IMR-90 (cell line): ENCODE results near the gene MTCL1. TPM values are rescaled to one million over a fixed set of nuclear protein-coding genes. Genes with fewer than 3 reads are reported as not detected.

Experiments
- ATAC-seq: fragments of 200-7000 bp; cut with Tn5 transposase; 2 replicates; pipeline ENCODE4 v1.9.1; 2020; ENCODE audit warnings: low read depth, mild to moderate bottlenecking, moderate library complexity
- BruUV-seq: library from RNA; stranded (reverse); fragments of 400-500 nt; replicated peaks from 2 replicates; lab custom pipeline; 2021; lab: Mats Ljungman, UMichigan
- CTCF ChIA-PET: fragments of 300-600 bp; formaldehyde crosslinking; extraction: SDS; loops from one replicate; lab custom pipeline; 2021; ENCODE audit warnings: antibody characterized with exemption; lab: Yijun Ruan, JAX
- POLR2A ChIA-PET: fragments of 300-600 bp; sonication (Branson Sonifier 250); formaldehyde crosslinking; loops from one replicate; lab custom pipeline; 2022; ENCODE audit warnings: antibody characterized with exemption; ENCODE audit not compliant: unreplicated experiment; lab: Charles Lee
- DNase-seq: peaks from one replicate; pipeline ENCODE4 v3.0.0; 2013
- H2AFZ ChIP-seq: replicated peaks from 2 replicates; pipeline ENCODE3; 2013; ENCODE audit warnings: low read length, mild to moderate bottlenecking; ENCODE audit not compliant: poor library complexity
- H2AK5ac ChIP-seq: 2 replicates; pipeline ENCODE4 v1.6.1; 2013; ENCODE audit warnings: low read depth, low read length, inconsistent platforms
- H2AK9ac ChIP-seq: replicated peaks from 2 replicates; pipeline ENCODE3; 2013; ENCODE audit warnings: mild to moderate bottlenecking, low read depth, low read length, moderate library complexity; ENCODE audit not compliant: poor library complexity
- H2BK120ac ChIP-seq: 2 replicates; pipeline ENCODE4 v1.6.1; 2013; ENCODE audit warnings: low read depth, low read length, inconsistent platforms
- H2BK15ac ChIP-seq: 3 replicates; pipeline ENCODE4 v1.6.1; 2013; ENCODE audit warnings: low read depth, low read length, inconsistent platforms
- H2BK20ac ChIP-seq: 2 replicates; pipeline ENCODE4 v1.6.1; 2013; ENCODE audit warnings: low read depth, mild to moderate bottlenecking, inconsistent platforms, low read length, moderate library complexity
- H2BK5ac ChIP-seq: 2 replicates; pipeline ENCODE4 v1.6.1; 2013; ENCODE audit warnings: mild to moderate bottlenecking, low read depth, low read length, inconsistent platforms; ENCODE audit not compliant: poor library complexity, severe bottlenecking
- H3K14ac ChIP-seq: replicated peaks from 2 replicates; pipeline ENCODE4 v1.6.1; 2013; ENCODE audit warnings: low read depth, low read length, inconsistent platforms
- H3K18ac ChIP-seq: 2 replicates; pipeline ENCODE4 v1.6.1; 2013; ENCODE audit warnings: low read depth, low read length, control low read depth
- H3K23ac ChIP-seq: 2 replicates; pipeline ENCODE4 v1.6.1; 2013; ENCODE audit warnings: low read depth, low read length, inconsistent platforms
- H3K27ac ChIP-seq: 2 replicates; pipeline ENCODE4 v1.5.1; 2013; ENCODE audit warnings: mild to moderate bottlenecking, control low read depth, low read length; ENCODE audit not compliant: insufficient read depth
- H3K27me3 ChIP-seq: 2 replicates; pipeline ENCODE4 v1.6.1; 2013; ENCODE audit warnings: low read length; ENCODE audit not compliant: control insufficient read depth, insufficient read depth
- H3K36me3 ChIP-seq: 2 replicates; pipeline ENCODE4 v1.6.1; 2013; ENCODE audit warnings: low read length, mixed read lengths; ENCODE audit not compliant: control insufficient read depth, insufficient read depth
- H3K4ac ChIP-seq: 2 replicates; pipeline ENCODE4 v1.6.1; 2013; ENCODE audit warnings: low read depth, low read length, inconsistent platforms
- H3K4me1 ChIP-seq: 2 replicates; pipeline ENCODE4 v1.6.1; 2013; ENCODE audit warnings: low read length, mixed read lengths; ENCODE audit not compliant: control insufficient read depth, insufficient read depth
- H3K4me2 ChIP-seq: 2 replicates; pipeline ENCODE4 v1.6.1; 2013; ENCODE audit warnings: low read depth, mild to moderate bottlenecking, control low read depth, low read length, moderate library complexity
- H3K4me3 ChIP-seq: 2 replicates; pipeline ENCODE4 v1.5.1; 2013; ENCODE audit warnings: low read depth, mild to moderate bottlenecking, control low read depth, low read length, moderate library complexity; ENCODE audit not compliant: insufficient read depth
- H3K56ac ChIP-seq: 2 replicates; pipeline ENCODE4 v1.6.1; 2013; ENCODE audit warnings: low read length, inconsistent platforms; ENCODE audit not compliant: insufficient read depth; ENCODE audit errors: extremely low read depth
- H3K79me1 ChIP-seq, 2 experiments: 2 replicates each; pipeline ENCODE4 v1.6.1; 2013; ENCODE audit warnings: low read length in 2 of 2, inconsistent platforms in 1 of 2, low read depth in 1 of 2
- H3K9ac ChIP-seq: 2 replicates; pipeline ENCODE4 v1.6.1; 2013; ENCODE audit warnings: low read depth, low read length, control low read depth
- H3K9me1 ChIP-seq: 2 replicates; pipeline ENCODE4 v1.6.1; 2013; ENCODE audit warnings: low read length, inconsistent platforms; ENCODE audit not compliant: insufficient read depth
- H3K9me3 ChIP-seq: 2 replicates; pipeline ENCODE4 v1.6.1; 2013; ENCODE audit warnings: low read length; ENCODE audit not compliant: control insufficient read depth, insufficient read depth
- H4K20me1 ChIP-seq: 2 replicates; pipeline ENCODE4 v1.6.1; 2013; ENCODE audit warnings: low read length, inconsistent platforms; ENCODE audit not compliant: insufficient read depth
- H4K5ac ChIP-seq: 2 replicates; pipeline ENCODE4 v1.6.1; 2013; ENCODE audit warnings: mild to moderate bottlenecking, low read depth, low read length, control low read depth
- H4K8ac ChIP-seq, 2 experiments: 2 replicates each; pipeline ENCODE4 v1.6.1; 2013; ENCODE audit warnings: low read depth in 2 of 2, low read length in 2 of 2, control low read depth in 1 of 2, inconsistent platforms in 1 of 2
- H4K91ac ChIP-seq: 2 replicates; pipeline ENCODE4 v1.6.1; 2013; ENCODE audit warnings: low read depth, low read length, inconsistent platforms; ENCODE audit not compliant: insufficient read depth
- BHLHE40 ChIP-seq: fragments of 150-350 bp; IDR thresholded peaks from 2 replicates; pipeline ENCODE4 v1.6.1; 2016; ENCODE audit warnings: mild to moderate bottlenecking, low read depth, low read length
- CEBPB ChIP-seq: IDR thresholded peaks from 2 replicates; pipeline ENCODE4 v1.6.1; 2012; ENCODE audit warnings: low read depth, low read length, improper control_type of control experiment
- CHD1 ChIP-seq: IDR thresholded peaks from 2 replicates; pipeline ENCODE4 v1.6.1; 2012; ENCODE audit warnings: low read depth, low read length, improper control_type of control experiment
- CTCF ChIP-seq: conservative IDR thresholded peaks from 2 replicates; pipeline ENCODE4 v1.5.1; 2012; ENCODE audit warnings: mild to moderate bottlenecking, low read depth, low read length, improper control_type of control experiment
- ELK1 ChIP-seq: fragments of 150-350 bp; IDR thresholded peaks from 2 replicates; pipeline ENCODE4 v1.6.1; 2016; ENCODE audit warnings: low read depth, mild to moderate bottlenecking, low read length, moderate library complexity, borderline replicate concordance
- FOS ChIP-seq: fragments of 150-350 bp; IDR thresholded peaks from 2 replicates; pipeline ENCODE4 v1.6.1; 2016; ENCODE audit warnings: low read depth, low read length
- MAFK ChIP-seq: IDR thresholded peaks from 2 replicates; pipeline ENCODE4 v1.6.1; 2012; ENCODE audit warnings: low read depth, low read length, improper control_type of control experiment
- MAZ ChIP-seq: IDR thresholded peaks from 2 replicates; pipeline ENCODE4 v1.6.1; 2012; ENCODE audit warnings: low read depth, mild to moderate bottlenecking, low read length, improper control_type of control experiment, moderate library complexity, borderline replicate concordance
- MXI1 ChIP-seq: IDR thresholded peaks from 2 replicates; pipeline ENCODE4 v1.6.1; 2012; ENCODE audit warnings: low read depth, mild to moderate bottlenecking, low read length, moderate library complexity, borderline replicate concordance
- NFE2L2 ChIP-seq: fragments of 150-350 bp; IDR thresholded peaks from 2 replicates; pipeline ENCODE4 v1.6.1; 2016; ENCODE audit warnings: low read depth, mild to moderate bottlenecking, low read length
- POLR2A ChIP-seq: IDR thresholded peaks from 2 replicates; pipeline ENCODE4 v1.6.1; 2012; ENCODE audit warnings: mild to moderate bottlenecking, low read depth, low read length
- RAD21 ChIP-seq: IDR thresholded peaks from 2 replicates; pipeline ENCODE4 v1.6.1; 2012; ENCODE audit warnings: low read length, improper control_type of control experiment
- RCOR1 ChIP-seq: IDR thresholded peaks from 2 replicates; pipeline ENCODE4 v1.6.1; 2012; ENCODE audit warnings: mild to moderate bottlenecking, low read length, improper control_type of control experiment; ENCODE audit not compliant: insufficient replicate concordance
- RFX5 ChIP-seq: IDR thresholded peaks from 2 replicates; pipeline ENCODE4 v1.8.0; 2012; ENCODE audit warnings: low read depth, mild to moderate bottlenecking, low read length, moderate library complexity
- SMC3 ChIP-seq: fragments of 150-350 bp; IDR thresholded peaks from 2 replicates; pipeline ENCODE4 v1.6.1; 2016; ENCODE audit warnings: low read depth, mild to moderate bottlenecking, antibody characterized with exemption, low read length, moderate library complexity
- USF2 ChIP-seq: fragments of 150-350 bp; IDR thresholded peaks from 2 replicates; pipeline ENCODE4 v1.6.1; 2017; ENCODE audit warnings: mild to moderate bottlenecking, antibody characterized with exemption, low read length, low read depth
- WGBS, 2 experiments: methylation state at CpG; one replicate each; pipeline versions ENCODE4 v1.1.5 to v1.1.7; 2013; ENCODE audit warnings: missing lambda C conversion rate in 2 of 2; ENCODE audit not compliant: insufficient read length in 1 of 2; ENCODE audit errors: extremely low coverage in 2 of 2; 5-methylcytosine and 5-hydroxymethylcytosine counted together
- dilution Hi-C: fragments of 300-500 bp; cut with HindIII; formaldehyde crosslinking; loops from one replicate; pipeline ENCODE4 v1.14.3; 2018; ENCODE audit warnings: low sequenced_read_pairs; ENCODE audit not compliant: unreplicated experiment
- in situ Hi-C: fragments of 300-500 bp; cut with MboI; formaldehyde crosslinking; loops from 3 replicates; pipeline ENCODE4 v1.14.3; 2019; ENCODE audit warnings: low sequenced_read_pairs, inconsistent platforms, mixed read lengths
- intact Hi-C: fragments of 100-400 bp; cut with micrococcal nuclease; formaldehyde crosslinking; loops from 2 replicates; pipeline ENCODE4 v1.10.0; 2022
- polyA plus RNA-seq, 3 experiments: library from polyadenylated mRNA; depleted of rRNA; stranded (reverse); fragments of >200 nt; gene quantifications; 2 replicates each; pipeline ENCODE4 v1.2.3, GENCODE V29; 2012; ENCODE audit warnings: low replicate concordance in 1 of 3
- total RNA-seq: library from RNA; depleted of rRNA; stranded (reverse); fragments of >200 nt; gene quantifications from 2 replicates; pipeline ENCODE4 v1.2.3, GENCODE V29; 2012

Gene MTCL1
- total and polyA plus RNA-seq, 2 of the 4 experiments (the other 2 are of a cell fraction) = 29.0 to 45.3 TPM

GRCh38 chr18:8699948-8700347, 5.4 kb upstream of the MTCL1 start:
- in situ Hi-C loops (loop anchor here (5.0 kb wide), 1 partner anchor 282 kb away; no protein-coding TSS in a partner anchor), dilution Hi-C loops (loop anchor here (25.0 kb wide), 1 partner anchor 287 kb away; no protein-coding TSS in a partner anchor), intact Hi-C loops (no loop called here)
- H3K36me3 ChIP-seq = no peaks in the 10 kb centered on the region
- ChIA-PET CTCF (no interaction called here), POLR2A (no interaction called here)
- peak overlapping the region; percentile 84 for H2BK15ac ChIP-seq
- TF ChIP-seq USF2 = no peak
- no peak for TF ChIP-seq ELK1
- TF ChIP-seq RCOR1 = no peak
- TF ChIP-seq MAZ = no peak
- TF ChIP-seq FOS = no peak
- no peak for TF ChIP-seq POLR2A
- no peak for TF ChIP-seq CHD1
- TF ChIP-seq SMC3 = no peak
- TF ChIP-seq MXI1 = no peak
- TF ChIP-seq NFE2L2 = no peak
- TF ChIP-seq CEBPB = no peak
- no peak for TF ChIP-seq RAD21
- TF ChIP-seq BHLHE40 = no peak
- TF ChIP-seq RFX5 = no peak
- no peak for TF ChIP-seq CTCF
- TF ChIP-seq MAFK = no peak
- H4K91ac ChIP-seq = peak overlapping the region; percentile 38
- no peak overlapping the region for H3K4me3 ChIP-seq
- peaks cover 18% of the 10 kb centered on the region for H3K9me1 ChIP-seq
- DNase-seq (peak; percentile 27), ATAC-seq (no peak)
- H3K23ac ChIP-seq = peak overlapping the region; percentile 17
- H3K4me1 ChIP-seq = peaks cover 16% of the 10 kb centered on the region
- peak overlapping the region; percentile 68; the same call in 1 of the 2 replicates for H3K14ac ChIP-seq
- no peaks in the 10 kb centered on the region for H3K27me3 ChIP-seq
- H3K9ac ChIP-seq = no peak overlapping the region
- peak overlapping the region; percentile 31; the same call in 1 of the 2 replicates for H3K18ac ChIP-seq
- H4K20me1 ChIP-seq = no peaks in the 10 kb centered on the region; the same call in 1 of the 2 replicates
- peak overlapping the region; percentile 22; the same call in 1 of the 2 replicates for H4K5ac ChIP-seq
- H3K56ac ChIP-seq = 0 out of 2 replicates have a peak overlapping the region, but pooled peaks have one; percentile 15
- peak overlapping the region in 1 of 2 experiments; percentile 52; a peak in 1 of 4 replicates for H4K8ac ChIP-seq
- H3K4me2 ChIP-seq = no peak overlapping the region
- H3K4ac ChIP-seq = peak overlapping the region; percentile 79
- H2BK120ac ChIP-seq = peak overlapping the region; percentile 39
- H3K79me1 ChIP-seq = peaks cover 0 to 28% of the 10 kb centered on the region in 2 experiments; a peak in 2 of 4 replicates
- H3K9me3 ChIP-seq = no peaks in the 10 kb centered on the region
- no TSS peak for BruUV-seq
- WGBS, 2 experiments = no CpG with 5 or more reads among the region's 2 CpGs
- peak overlapping the region; percentile 91; the same call in 1 of the 2 replicates for H2AK5ac ChIP-seq
- H3K27ac ChIP-seq = no peak overlapping the region
- peak overlapping the region; percentile 53 for H2BK20ac ChIP-seq
- no peak overlapping the region for H2BK5ac ChIP-seq
- peak overlapping the region; percentile 38 for H2AFZ ChIP-seq
- H2AK9ac ChIP-seq = no peak overlapping the region
